Endothelial cell of umbilical vein (primary cell): Measurements from ENCODE around the gene AZI2. TPM values are rescaled to one million over a fixed set of nuclear protein-coding genes. Genes with fewer than 3 reads are reported as not detected.

ENCODE experiments used
- BruUV-seq: library from RNA; stranded (reverse); fragments of 400-500 nt; replicated peaks from 2 replicates; lab custom pipeline; 2021; lab: Mats Ljungman, UMichigan
- CTCF ChIA-PET: fragments of 300-600, 350-600 bp; sonication (Branson Sonifier 250); formaldehyde crosslinking; loops from one replicate; lab custom pipeline; 2021; ENCODE audit warnings: antibody characterized with exemption, inconsistent platforms; lab: Charles Lee
- POLR2A ChIA-PET: fragments of 300-600, 350-600 bp; sonication (Branson Sonifier 250); formaldehyde crosslinking; loops from one replicate; lab custom pipeline; 2021; ENCODE audit warnings: antibody characterized with exemption, inconsistent platforms; lab: Charles Lee
- DNase-seq: peaks from one replicate; pipeline ENCODE4 v3.0.0-alpha.2; 2011; ENCODE audit warnings: low read depth, low spot score
- FAIRE-seq: peaks from 2 replicates; lab custom pipeline; 2011; peaks lifted over from hg19 to GRCh38; lab: Jason Lieb, UNC
- H2AFZ ChIP-seq: 2 replicates; pipeline ENCODE4 v1.6.0; 2012; ENCODE audit warnings: low read depth, low read length, control low read depth, inconsistent platforms
- H3K27ac ChIP-seq: 2 replicates; pipeline ENCODE4 v1.5.1; 2011; ENCODE audit warnings: low read depth, mild to moderate bottlenecking, control low read depth, low read length, moderate library complexity; ENCODE audit not compliant: insufficient read depth
- H3K27me3 ChIP-seq, 2 experiments: 2 replicates each; pipeline versions ENCODE4 v1.6.0 to v1.6.1; 2011; ENCODE audit warnings: low read length in 2 of 2, mixed read lengths in 1 of 2; ENCODE audit not compliant: control insufficient read depth in 2 of 2, insufficient read depth in 2 of 2
- H3K36me3 ChIP-seq, 2 experiments: 2 replicates in 1 of 2; 3 replicates in 1 of 2; pipeline ENCODE4 v1.5.1; 2011; ENCODE audit warnings: low read length in 2 of 2, mild to moderate bottlenecking in 1 of 2, moderate library complexity in 1 of 2; ENCODE audit not compliant: control insufficient read depth in 2 of 2, insufficient read depth in 2 of 2; ENCODE audit errors: extremely low read depth in 1 of 2
- H3K4me1 ChIP-seq: 3 replicates; pipeline ENCODE4 v1.5.1; 2011; ENCODE audit warnings: mild to moderate bottlenecking, low read length; ENCODE audit not compliant: control insufficient read depth, insufficient read depth; ENCODE audit errors: extremely low read depth
- H3K4me2 ChIP-seq: 2 replicates; pipeline ENCODE4 v1.6.1; 2011; ENCODE audit warnings: low read length, control low read depth, mixed read lengths; ENCODE audit not compliant: insufficient read depth
- H3K4me3 ChIP-seq, 3 experiments: fragments of 200-600 bp in 1 of 3; sonication (generic), shearing (Covaris generic) in 1 of 3; replicated peaks in 1 of 3; 2 replicates each; pipeline ENCODE4 v1.5.1; 2011 to 2016; ENCODE audit warnings: control low read depth in 3 of 3, low read length in 3 of 3, mild to moderate bottlenecking in 2 of 3, inconsistent platforms in 1 of 3, low read depth in 1 of 3, moderate library complexity in 1 of 3; ENCODE audit not compliant: insufficient read depth in 1 of 3
- H3K79me2 ChIP-seq: 2 replicates; pipeline ENCODE4 v1.6.0; 2012; ENCODE audit warnings: low read length, inconsistent platforms; ENCODE audit not compliant: control insufficient read depth, insufficient read depth
- H3K9ac ChIP-seq: replicated peaks from 2 replicates; pipeline ENCODE3; 2011; ENCODE audit warnings: low read length, control low read depth; ENCODE audit not compliant: insufficient read depth; ENCODE audit errors: extremely low read depth
- H3K9me1 ChIP-seq: replicated peaks from 3 replicates; pipeline ENCODE4 v1.6.0; 2011; ENCODE audit warnings: mild to moderate bottlenecking, low read length; ENCODE audit not compliant: control insufficient read depth, insufficient read depth; ENCODE audit errors: extremely low read depth
- H3K9me3 ChIP-seq: replicated peaks from 2 replicates; pipeline ENCODE4 v1.5.1; 2012; ENCODE audit warnings: low read length, inconsistent platforms; ENCODE audit not compliant: control insufficient read depth, insufficient read depth
- H4K20me1 ChIP-seq: replicated peaks from 2 replicates; pipeline ENCODE3; 2011; ENCODE audit warnings: mild to moderate bottlenecking, low read length; ENCODE audit not compliant: control insufficient read depth, insufficient read depth; ENCODE audit errors: extremely low read depth
- EZH2 ChIP-seq: IDR thresholded peaks from 2 replicates; pipeline ENCODE4 v1.6.1; 2012; ENCODE audit warnings: borderline replicate concordance, low read depth, mild to moderate bottlenecking, moderate library complexity, low read length, inconsistent platforms; ENCODE audit not compliant: severe bottlenecking
- FOS ChIP-seq: IDR thresholded peaks from 2 replicates; pipeline ENCODE4 v1.6.1; 2011; ENCODE audit warnings: mild to moderate bottlenecking, low read length, moderate library complexity, borderline replicate concordance; ENCODE audit not compliant: insufficient read depth
- GATA2 ChIP-seq: IDR thresholded peaks from 2 replicates; pipeline ENCODE4 v1.7.0; 2011; ENCODE audit warnings: low read depth, mild to moderate bottlenecking, moderate library complexity, mixed read lengths, low read length; ENCODE audit not compliant: insufficient read length, insufficient read depth
- JUN ChIP-seq: IDR thresholded peaks from 2 replicates; pipeline ENCODE4 v1.6.1; 2011; ENCODE audit warnings: borderline replicate concordance, low read depth; ENCODE audit not compliant: insufficient read length, insufficient read depth
- MYC ChIP-seq: IDR thresholded peaks from one replicate; pipeline ENCODE4 v1.6.1; 2011; ENCODE audit warnings: mild to moderate bottlenecking, low read depth, low read length
- POLR2A ChIP-seq: IDR thresholded peaks from 2 replicates; pipeline ENCODE4 v1.6.1; 2012; ENCODE audit warnings: low read depth, mild to moderate bottlenecking, control low read depth, low read length
- POLR2AphosphoS5 ChIP-seq: IDR thresholded peaks from 2 replicates; pipeline ENCODE4 v1.6.1; 2012; ENCODE audit warnings: low read depth, mild to moderate bottlenecking, control low read depth, low read length, moderate library complexity; ENCODE audit not compliant: insufficient read depth
- dilution Hi-C: fragments of 300-500 bp; cut with MboI; formaldehyde crosslinking; loops from one replicate; pipeline ENCODE4 v1.15.0; 2019; ENCODE audit warnings: low sequenced_read_pairs; ENCODE audit not compliant: extremely low pct_ligation_motif_present
- intact Hi-C: fragments of 100-400 bp; cut with micrococcal nuclease; formaldehyde crosslinking; loops from one replicate; pipeline ENCODE4 v1.10.0; 2022
- polyA plus RNA-seq, 4 experiments: library from polyadenylated mRNA; depleted of rRNA in 3 of 4; stranded (reverse) in 3 of 4; unstranded in 1 of 4; fragments of >200 nt; gene quantifications; 2 replicates each; pipeline versions ENCODE4 v1.2.1 to v1.2.3, GENCODE V29; 2011 to 2012; ENCODE audit warnings: missing spikeins in 1 of 4
- total RNA-seq: library from RNA; stranded (reverse); gene quantifications from 2 replicates; pipeline ENCODE4 v1.2.3, GENCODE V29; 2021
- TF ChIP-seq, protein P1 (sequence below), 2 donors: IDR thresholded peaks; 1 replicate in 1 of 2; 2 replicates in 1 of 2; pipeline ENCODE4 v1.5.1; 2011; ENCODE audit warnings: low read length in 2 of 2, mild to moderate bottlenecking in 2 of 2, moderate library complexity in 2 of 2, control low read depth in 1 of 2, inconsistent platforms in 1 of 2, low read depth in 1 of 2; ENCODE audit not compliant: insufficient read depth in 1 of 2; ENCODE audit errors: extremely low read depth in 1 of 2
- TF ChIP-seq, protein P2 (sequence below): IDR thresholded peaks from 2 replicates; pipeline ENCODE4 v1.6.1; 2011; ENCODE audit not compliant: insufficient read depth, insufficient read length

The AZI2 gene
- total and polyA plus RNA-seq, 2 donors (not counting 3 experiments of a cell fraction or from before 2014, with no cell fraction given): 17.4 to 39.5 TPM

DNA sequence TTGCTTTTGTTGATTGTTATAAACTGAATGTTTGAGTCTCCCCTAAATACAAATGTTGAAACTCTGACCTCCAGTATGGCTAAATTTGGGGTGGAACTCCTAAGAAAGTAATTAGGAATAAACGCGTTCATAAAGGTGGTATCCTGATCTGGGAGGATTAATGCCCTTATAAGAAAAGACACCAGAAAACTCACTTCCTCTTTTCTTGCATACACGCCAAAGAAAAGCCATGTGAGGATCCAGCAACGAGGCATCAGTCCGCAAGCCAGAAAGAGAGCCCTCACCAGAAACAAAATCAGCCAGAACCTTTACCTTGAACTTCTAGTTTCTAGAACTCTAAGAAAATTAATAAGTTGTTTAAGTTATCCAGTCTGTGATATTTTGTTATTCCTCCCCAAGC, 37.4 kb upstream of the AZI2 start:
- Histone ChIP-seq H3K27me3 (no peaks in the 10 kb centered on the region), H4K20me1 (no peaks in the 10 kb centered on the region), H3K4me2 (no peak overlapping the region), H3K9ac (no peak overlapping the region), H3K9me3 (no peaks in the 10 kb centered on the region), H2AFZ (no peak overlapping the region), H3K36me3 (no peaks in the 10 kb centered on the region), H3K4me3 (no peak overlapping the region), H3K79me2 (no peaks in the 10 kb centered on the region), H3K4me1 (no peaks in the 10 kb centered on the region), H3K9me1 (no peaks in the 10 kb centered on the region), H3K27ac (no peak overlapping the region)
- ChIA-PET POLR2A (no interaction called here), CTCF (no interaction called here)
- intact Hi-C loops: no loop called here
- DNase-seq (no peak), FAIRE-seq (no peak)
- dilution Hi-C loops: no loop called here
- BruUV-seq: no TSS peak
- TF ChIP-seq, protein P1, sequence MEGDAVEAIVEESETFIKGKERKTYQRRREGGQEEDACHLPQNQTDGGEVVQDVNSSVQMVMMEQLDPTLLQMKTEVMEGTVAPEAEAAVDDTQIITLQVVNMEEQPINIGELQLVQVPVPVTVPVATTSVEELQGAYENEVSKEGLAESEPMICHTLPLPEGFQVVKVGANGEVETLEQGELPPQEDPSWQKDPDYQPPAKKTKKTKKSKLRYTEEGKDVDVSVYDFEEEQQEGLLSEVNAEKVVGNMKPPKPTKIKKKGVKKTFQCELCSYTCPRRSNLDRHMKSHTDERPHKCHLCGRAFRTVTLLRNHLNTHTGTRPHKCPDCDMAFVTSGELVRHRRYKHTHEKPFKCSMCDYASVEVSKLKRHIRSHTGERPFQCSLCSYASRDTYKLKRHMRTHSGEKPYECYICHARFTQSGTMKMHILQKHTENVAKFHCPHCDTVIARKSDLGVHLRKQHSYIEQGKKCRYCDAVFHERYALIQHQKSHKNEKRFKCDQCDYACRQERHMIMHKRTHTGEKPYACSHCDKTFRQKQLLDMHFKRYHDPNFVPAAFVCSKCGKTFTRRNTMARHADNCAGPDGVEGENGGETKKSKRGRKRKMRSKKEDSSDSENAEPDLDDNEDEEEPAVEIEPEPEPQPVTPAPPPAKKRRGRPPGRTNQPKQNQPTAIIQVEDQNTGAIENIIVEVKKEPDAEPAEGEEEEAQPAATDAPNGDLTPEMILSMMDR (IDR thresholded peaks at IDR 0.05; ENCODE audit: extremely low read depth in 1 of 2, insufficient read depth in 1 of 2, low read depth in 1 of 2, low read length in 2 of 2): no peak
- TF ChIP-seq GATA2: no peak
- no peak for TF ChIP-seq POLR2AphosphoS5
- no peak for TF ChIP-seq JUN
- TF ChIP-seq MYC: no peak
- no peak for TF ChIP-seq FOS
- TF ChIP-seq, protein P2, sequence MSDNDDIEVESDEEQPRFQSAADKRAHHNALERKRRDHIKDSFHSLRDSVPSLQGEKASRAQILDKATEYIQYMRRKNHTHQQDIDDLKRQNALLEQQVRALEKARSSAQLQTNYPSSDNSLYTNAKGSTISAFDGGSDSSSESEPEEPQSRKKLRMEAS: no peak
- TF ChIP-seq EZH2: no peak
- no peak for TF ChIP-seq POLR2A
